Effector memory CD4-positive, alpha-beta T cell (primary cell): ENCODE data around the gene ELAVL3.

Experiments used
- DNase-seq, 3 donors: peaks; one replicate each; pipeline ENCODE4 v3.0.0-alpha.2; 2020
- H3K27ac ChIP-seq: 2 replicates; pipeline ENCODE4 v1.7.0; 2013; ENCODE audit warnings: mild to moderate bottlenecking, low read length, moderate library complexity; ENCODE audit not compliant: insufficient read depth, poor library complexity, severe bottlenecking
- H3K27me3 ChIP-seq: replicated peaks from 2 replicates; pipeline ENCODE4 v1.7.0; 2013; ENCODE audit warnings: mild to moderate bottlenecking, low read length; ENCODE audit not compliant: insufficient read depth, control insufficient read depth, poor library complexity, severe bottlenecking
- H3K36me3 ChIP-seq: 2 replicates; pipeline ENCODE4 v1.7.0; 2013; ENCODE audit warnings: mild to moderate bottlenecking, low read length, moderate library complexity; ENCODE audit not compliant: control insufficient read depth, insufficient read depth
- H3K4me1 ChIP-seq: 2 replicates; pipeline ENCODE4 v1.7.0; 2013; ENCODE audit warnings: low read length, mild to moderate bottlenecking; ENCODE audit not compliant: control insufficient read depth, insufficient read depth, poor library complexity, severe bottlenecking
- H3K4me3 ChIP-seq: 2 replicates; pipeline ENCODE4 v1.7.0; 2013; ENCODE audit warnings: low read length, low read depth, mild to moderate bottlenecking; ENCODE audit not compliant: insufficient read depth, poor library complexity, severe bottlenecking
- H3K9me3 ChIP-seq: 2 replicates; pipeline ENCODE4 v1.7.0; 2013; ENCODE audit warnings: mild to moderate bottlenecking, low read length, moderate library complexity; ENCODE audit not compliant: control insufficient read depth

The ELAVL3 gene

GRCh38 chr19:11423164-11423790 is 57.6 kb downstream of the ELAVL3 start:
- no peak for DNase-seq
- peaks cover 52% of the 10 kb centered on the region for H3K27me3 ChIP-seq
- no peaks in the 10 kb centered on the region for H3K9me3 ChIP-seq
- no peaks in the 10 kb centered on the region for H3K36me3 ChIP-seq
- peaks cover 45% of the 10 kb centered on the region for H3K4me1 ChIP-seq
- no peak overlapping the region for H3K4me3 ChIP-seq
- H3K27ac ChIP-seq = no peak overlapping the region

- DNase-seq = peak; percentile 36 to 61 (median 57)
- Histone ChIP-seq H3K4me3 (peak overlapping the region; percentile 54), H3K36me3 (no peaks in the 10 kb centered on the region), H3K27me3 (peaks cover 58% of the 10 kb centered on the region), H3K4me1 (peaks cover 46% of the 10 kb centered on the region), H3K9me3 (no peaks in the 10 kb centered on the region), H3K27ac (no peak overlapping the region)
These were observed 58.4 kb downstream of the ELAVL3 start for GRCh38 chr19:11422163-11423065.

DNA sequence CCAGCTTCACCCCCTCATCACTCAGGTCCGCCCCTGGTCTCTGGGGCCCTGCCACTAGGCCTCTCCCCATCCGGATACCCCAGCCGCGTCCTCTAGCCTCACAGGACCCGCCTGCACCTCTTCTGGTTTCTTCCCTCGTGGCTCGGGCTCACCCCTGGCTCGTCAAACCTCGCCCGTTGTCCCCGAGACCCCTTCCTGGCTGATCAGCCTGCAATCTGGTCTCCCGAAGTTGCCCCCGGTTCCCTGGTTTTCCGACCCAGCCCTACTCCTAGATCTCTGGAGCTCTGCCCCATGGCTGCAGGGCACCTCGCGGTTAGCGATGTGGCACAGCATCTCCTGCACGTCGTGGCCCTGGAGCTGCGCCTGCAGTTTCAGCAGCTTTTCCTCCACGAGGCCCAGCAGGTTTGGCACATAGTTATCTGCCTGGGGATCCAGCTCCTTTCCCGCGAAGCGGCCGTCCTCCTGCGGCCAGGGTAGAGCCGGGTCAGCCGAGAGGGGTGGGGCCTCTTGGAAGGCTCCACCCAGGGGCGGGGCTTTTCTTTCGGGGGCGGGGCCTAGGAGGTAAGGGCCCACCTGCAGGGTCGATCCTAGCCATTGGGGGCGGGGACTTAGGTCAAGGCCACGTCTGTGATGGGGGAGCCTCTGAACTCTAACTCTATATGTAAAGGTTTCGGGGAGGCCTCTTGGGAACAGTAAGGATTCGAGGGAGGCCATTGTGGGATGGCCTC is 59.3 kb downstream of the ELAVL3 start:
- Histone ChIP-seq H3K4me1 (peaks cover 46% of the 10 kb centered on the region), H3K9me3 (no peaks in the 10 kb centered on the region), H3K27me3 (peaks cover 58% of the 10 kb centered on the region), H3K27ac (no peak overlapping the region), H3K4me3 (peak overlapping the region; percentile 54), H3K36me3 (no peaks in the 10 kb centered on the region)
- peak in 1 of 3 donors; percentile 17 for DNase-seq

DNA sequence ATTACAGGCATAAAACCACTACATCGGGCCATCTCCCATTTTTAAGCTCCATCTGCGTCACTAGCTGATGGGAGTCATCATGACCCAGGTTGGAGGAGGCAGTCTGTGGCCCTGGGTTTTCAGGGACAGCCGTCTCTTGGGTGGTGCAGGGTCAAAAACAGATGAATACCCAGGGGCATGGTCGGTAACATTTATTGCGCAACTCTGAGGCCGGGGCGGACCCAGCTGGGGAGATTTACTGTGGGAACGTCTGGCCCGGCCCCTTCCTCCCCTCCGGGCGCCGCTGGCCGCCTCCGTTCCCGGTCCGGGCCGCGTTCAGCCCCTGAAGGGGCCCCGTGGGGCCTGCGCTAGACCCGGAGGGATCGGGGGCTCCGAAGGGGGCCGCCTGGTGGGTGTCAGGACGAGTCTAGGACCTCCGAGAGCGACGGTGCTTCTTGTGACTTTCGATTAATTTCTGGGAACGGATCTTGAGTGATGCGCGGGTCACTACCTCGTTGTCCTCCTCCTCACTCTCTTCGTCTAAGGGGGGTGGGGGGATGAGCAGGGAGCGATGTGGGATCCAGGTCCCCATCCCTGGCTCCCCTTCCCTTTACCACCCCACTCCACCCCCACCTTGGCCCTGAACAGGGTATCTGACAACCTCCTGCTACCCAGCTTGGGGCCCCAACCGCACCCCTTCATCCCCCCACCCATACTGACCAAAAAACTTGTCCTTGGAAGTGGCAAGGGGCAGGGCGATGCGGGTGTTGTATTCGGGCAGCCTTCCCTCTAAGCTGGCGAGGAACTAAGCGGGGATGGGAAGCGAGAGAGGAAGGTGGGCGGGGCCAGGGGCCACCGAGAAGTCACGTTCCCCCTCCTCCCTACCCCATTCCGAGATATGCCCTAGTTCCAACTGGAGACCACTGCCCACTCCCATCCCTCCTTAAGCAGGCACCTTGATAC is 60.1 kb downstream of the ELAVL3 start:
- Histone ChIP-seq H3K27ac (no peak overlapping the region), H3K9me3 (no peaks in the 10 kb centered on the region), H3K4me3 (peak overlapping the region; percentile 54), H3K27me3 (peaks cover 58% of the 10 kb centered on the region), H3K36me3 (no peaks in the 10 kb centered on the region), H3K4me1 (peaks cover 46% of the 10 kb centered on the region)
- no peak for DNase-seq

GRCh38 chr19:11418549-11419506 is 62.0 kb downstream of the ELAVL3 start, which contains the start of gene RGL3:
Gene RGL3, minus strand, starts transcription at chr19:11419314. Its CDS starts 36 bp downstream, at chr19:11419278.
- Histone ChIP-seq H3K9me3 (no peaks in the 10 kb centered on the region), H3K27ac (no peak within 1 kb of the TSS), H3K4me3 (no peak within 1 kb of the TSS), H3K27me3 (peaks cover 53% of the 10 kb centered on the region), H3K36me3 (no peaks in the 10 kb centered on the region), H3K4me1 (peaks cover 44% of the 10 kb centered on the region)
- no peak for DNase-seq

- no peaks in the 10 kb centered on the region for H3K9me3 ChIP-seq
- no peak for DNase-seq
- H3K4me3 ChIP-seq = no peak overlapping the region
- H3K27me3 ChIP-seq = peaks cover 46% of the 10 kb centered on the region
- peaks cover 37% of the 10 kb centered on the region for H3K4me1 ChIP-seq
- no peak overlapping the region for H3K27ac ChIP-seq
- no peaks in the 10 kb centered on the region for H3K36me3 ChIP-seq
These were observed 62.7 kb downstream of the ELAVL3 start for GRCh38 chr19:11418094-11418548.

DNA sequence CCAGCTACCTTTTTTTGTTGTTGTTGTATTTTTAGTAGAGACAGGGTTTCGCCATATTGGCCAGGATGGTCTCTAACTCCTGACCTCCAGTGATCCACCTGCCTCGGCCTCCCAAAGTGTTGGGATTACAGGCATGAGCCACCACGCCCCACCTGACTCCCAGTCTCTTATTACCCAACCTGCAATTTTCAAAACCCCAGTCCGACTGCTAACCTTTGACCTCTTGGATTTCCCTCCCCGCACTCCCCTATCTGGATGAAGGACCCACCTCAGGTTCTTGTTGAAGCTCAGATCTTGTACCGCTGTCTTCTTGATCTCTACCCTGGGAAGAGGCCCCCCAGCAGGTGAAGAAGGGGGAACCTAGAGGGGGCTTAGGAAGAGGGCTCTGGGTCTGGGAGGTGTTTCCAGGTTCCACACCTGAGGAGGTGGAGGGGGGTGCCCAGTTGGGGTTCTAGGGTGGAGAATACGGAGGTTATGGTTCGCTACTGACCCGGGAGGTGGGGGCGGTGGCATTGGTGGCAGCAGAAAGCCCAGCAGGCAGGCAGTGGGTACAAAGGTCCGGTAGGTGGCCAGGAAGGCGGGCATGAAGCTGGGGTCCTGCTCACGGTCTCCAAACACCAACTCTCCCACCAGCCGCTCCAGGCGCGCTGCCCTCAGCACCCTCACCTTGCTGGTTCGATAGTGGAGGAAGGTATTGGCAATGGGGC is 64.3 kb downstream of the ELAVL3 start:
- DNase-seq = no peak
- Histone ChIP-seq H3K36me3 (no peaks in the 10 kb centered on the region), H3K4me3 (no peak overlapping the region), H3K4me1 (peaks cover 22% of the 10 kb centered on the region), H3K27me3 (peaks cover 32% of the 10 kb centered on the region), H3K27ac (no peak overlapping the region), H3K9me3 (no peaks in the 10 kb centered on the region)

GRCh38 chr19:11414544-11414943 is 66.3 kb downstream of the ELAVL3 start:
- Histone ChIP-seq H3K4me3 (no peak overlapping the region), H3K4me1 (peaks cover 9% of the 10 kb centered on the region), H3K27me3 (peaks cover 16% of the 10 kb centered on the region), H3K9me3 (no peaks in the 10 kb centered on the region), H3K36me3 (no peaks in the 10 kb centered on the region), H3K27ac (no peak overlapping the region)
- DNase-seq = no peak
